WI38 (cell line): ENCODE data around the gene EBF3.

Experiments used
- H3K4me3 ChIP-seq: 2 replicates; pipeline ENCODE4 v1.5.1; 2011; ENCODE audit warnings: low read depth, mild to moderate bottlenecking, control low read depth, low read length
- CTCF ChIP-seq: IDR thresholded peaks from 2 replicates; pipeline ENCODE4 v1.5.1; 2012; ENCODE audit warnings: low read depth, mild to moderate bottlenecking, control low read depth, low read length

EBF3 gene

DNA sequence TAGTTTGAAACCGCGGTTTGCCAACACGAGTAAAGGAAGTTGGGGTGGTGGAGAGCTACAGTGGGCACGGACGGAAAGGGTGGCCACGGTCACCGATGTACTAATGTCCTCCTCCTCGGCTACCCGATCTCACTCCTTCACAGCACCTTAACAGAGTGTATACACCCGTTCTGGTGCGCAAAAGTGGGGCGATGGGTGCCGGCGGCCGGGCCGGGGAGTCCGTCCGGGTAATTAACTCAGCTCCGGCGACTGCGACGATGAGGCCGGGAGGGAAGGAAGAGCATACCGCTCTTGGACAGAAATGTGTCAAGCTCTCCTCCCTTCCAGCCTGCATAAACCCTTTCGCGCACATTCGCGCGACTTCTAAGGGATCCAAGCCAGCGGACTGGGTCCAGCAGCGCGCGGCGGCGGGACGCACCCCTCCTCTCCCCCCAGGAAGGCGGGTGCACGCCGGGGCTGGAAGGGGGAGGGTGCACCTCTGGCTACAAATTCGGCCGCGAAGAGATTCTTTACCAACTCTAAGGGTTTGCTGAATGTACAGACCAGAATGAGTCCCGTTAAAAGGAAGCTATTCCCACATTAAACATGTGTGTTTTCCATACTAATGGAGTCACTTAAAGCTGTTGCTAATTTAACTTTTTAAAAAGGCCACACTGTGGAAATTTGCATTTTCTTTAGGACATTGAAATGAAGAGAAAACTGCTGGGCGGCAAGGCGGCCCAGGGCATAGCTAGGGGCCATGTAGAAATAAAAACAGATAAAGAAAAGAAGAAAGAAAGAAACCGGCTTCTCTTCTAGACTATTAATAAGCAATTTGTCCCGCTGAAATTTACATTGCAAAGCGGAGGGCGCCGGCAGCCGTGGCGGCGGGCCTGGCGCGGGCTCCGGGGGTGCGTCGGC, 6.6 kb upstream of the EBF3 start:
- no peak overlapping the region for H3K4me3 ChIP-seq
- no peak for TF ChIP-seq CTCF

GRCh38 chr10:129969911-129970464, 5.9 kb upstream of the EBF3 start:
- no peak overlapping the region for H3K4me3 ChIP-seq
- TF ChIP-seq CTCF = no peak

- H3K4me3 ChIP-seq = no peak overlapping the region
- TF ChIP-seq CTCF = no peak
Observed at GRCh38 chr10:129969184-129969910, 5.3 kb upstream of the EBF3 start.

GRCh38 chr10:129968853-129969183, 4.7 kb upstream of the EBF3 start:
- TF ChIP-seq CTCF = peak; percentile 30; the same call in 1 of the 2 replicates
- no peak overlapping the region for H3K4me3 ChIP-seq

DNA sequence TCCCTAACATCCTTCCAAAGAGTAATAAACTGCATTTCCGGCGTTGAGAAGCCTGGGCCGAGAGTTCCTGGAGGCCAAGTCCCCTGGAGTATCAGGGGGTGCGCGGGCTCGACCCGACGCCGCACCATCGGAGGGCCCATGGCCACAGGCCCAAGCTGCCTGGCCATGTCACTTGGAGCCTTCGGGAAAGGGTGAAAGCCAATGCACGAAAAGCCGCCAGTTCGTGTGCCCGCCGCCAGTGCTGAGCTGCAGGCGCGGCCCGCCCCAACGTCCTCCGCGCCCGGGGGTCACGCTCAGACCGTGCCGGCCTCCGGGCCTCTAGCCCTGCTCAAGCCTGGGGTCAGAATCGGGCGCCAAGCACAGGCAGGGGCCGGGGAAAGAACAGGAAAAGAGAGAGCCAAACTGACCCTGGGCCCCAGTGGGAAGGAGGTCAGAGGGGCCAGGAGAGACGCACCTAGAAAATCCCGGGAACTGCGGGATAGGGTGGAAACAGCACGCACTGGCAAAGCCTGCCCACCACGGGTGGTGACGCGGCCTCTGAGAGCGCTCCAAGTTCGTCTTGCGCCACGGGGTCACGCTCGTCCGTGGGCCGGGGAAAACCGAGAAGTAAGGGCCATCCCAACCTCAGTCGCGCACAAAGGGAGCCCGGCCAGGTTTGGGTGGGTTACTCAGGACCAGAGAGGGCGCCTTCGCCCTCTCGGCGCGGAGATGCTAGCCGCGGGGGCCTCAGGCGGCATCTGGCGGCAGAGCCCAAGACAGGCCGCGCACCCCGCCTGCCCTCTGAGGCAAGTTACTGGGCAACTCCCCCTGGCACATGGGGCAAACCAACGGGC, 4.2 kb upstream of the EBF3 start:
- H3K4me3 ChIP-seq = no peak overlapping the region

GRCh38 chr10:129967579-129968019, 3.5 kb upstream of the EBF3 start:
- TF ChIP-seq CTCF = no peak
- H3K4me3 ChIP-seq = no peak overlapping the region

More for the DNA sequence above, 4.2 kb upstream of the EBF3 start:
- no peak for TF ChIP-seq CTCF
